ENCODE data around the gene NXNL1. TPM values are rescaled to one million over a fixed set of nuclear protein-coding genes. Genes with fewer than 3 reads are reported as not detected.

NXNL1 gene
- polyA plus RNA-seq, 10 donors, result not detected

DNA sequence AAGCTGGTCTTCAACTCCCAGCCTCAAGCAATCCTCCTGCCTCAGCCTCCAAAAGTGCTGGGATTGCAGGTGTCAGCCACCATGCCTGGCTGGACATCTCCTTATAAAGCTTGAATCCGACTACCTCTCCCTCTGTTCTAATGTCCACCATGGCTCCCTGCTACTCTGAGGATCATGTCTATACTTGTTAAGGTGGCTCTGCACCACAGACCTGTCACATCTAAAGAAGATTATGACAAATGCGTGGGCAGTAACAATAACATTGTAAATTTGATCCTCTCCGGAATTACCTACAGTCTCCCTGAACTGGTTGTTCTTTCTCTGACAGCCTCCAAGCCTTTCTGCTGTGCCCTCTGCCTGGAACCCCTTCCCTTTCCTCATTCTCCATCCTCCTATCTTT is 1.8 kb downstream of the NXNL1 start:
- no peak for DNase-seq

DNA sequence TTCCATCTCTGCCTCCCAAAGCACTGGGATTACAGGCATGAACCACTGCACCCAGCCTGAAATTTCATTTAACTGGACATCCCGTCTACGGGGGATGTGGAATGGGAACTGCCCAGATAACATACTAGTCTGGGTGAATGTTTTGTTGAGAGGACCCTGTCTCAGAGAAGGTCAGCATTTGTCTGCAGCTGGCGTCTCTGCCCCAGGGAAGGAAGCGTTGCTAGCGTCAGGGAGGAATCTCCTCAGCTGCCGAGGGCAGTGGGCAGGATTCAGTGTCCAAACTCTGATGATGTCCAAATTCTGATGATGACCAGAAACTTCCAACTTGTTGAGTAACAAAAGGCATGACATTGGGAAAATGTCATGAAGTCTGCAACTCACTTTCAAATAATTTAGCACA is 3.1 kb downstream of the NXNL1 start:
- DNase-seq, result no peak

DNA sequence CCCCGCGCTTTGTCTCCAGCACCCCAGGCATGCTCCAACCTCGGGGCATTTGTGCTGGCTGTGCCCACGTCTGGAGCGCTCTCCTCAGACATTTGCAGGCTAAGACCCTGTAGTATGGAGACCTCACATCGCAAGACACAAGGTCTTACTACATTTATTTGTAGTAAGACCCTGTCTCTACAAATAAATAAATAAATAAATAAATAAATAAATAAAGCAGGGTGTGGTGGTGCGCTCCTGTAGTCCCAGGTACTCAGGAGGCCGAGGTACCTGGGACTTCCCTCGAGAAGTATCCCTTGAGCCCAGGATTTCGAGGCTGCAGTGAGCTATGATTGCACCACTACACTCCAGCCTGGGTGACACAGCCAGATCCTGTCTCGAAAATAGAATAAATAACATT is 4.6 kb downstream of the NXNL1 start:
- DNase-seq, result no peak

DNA sequence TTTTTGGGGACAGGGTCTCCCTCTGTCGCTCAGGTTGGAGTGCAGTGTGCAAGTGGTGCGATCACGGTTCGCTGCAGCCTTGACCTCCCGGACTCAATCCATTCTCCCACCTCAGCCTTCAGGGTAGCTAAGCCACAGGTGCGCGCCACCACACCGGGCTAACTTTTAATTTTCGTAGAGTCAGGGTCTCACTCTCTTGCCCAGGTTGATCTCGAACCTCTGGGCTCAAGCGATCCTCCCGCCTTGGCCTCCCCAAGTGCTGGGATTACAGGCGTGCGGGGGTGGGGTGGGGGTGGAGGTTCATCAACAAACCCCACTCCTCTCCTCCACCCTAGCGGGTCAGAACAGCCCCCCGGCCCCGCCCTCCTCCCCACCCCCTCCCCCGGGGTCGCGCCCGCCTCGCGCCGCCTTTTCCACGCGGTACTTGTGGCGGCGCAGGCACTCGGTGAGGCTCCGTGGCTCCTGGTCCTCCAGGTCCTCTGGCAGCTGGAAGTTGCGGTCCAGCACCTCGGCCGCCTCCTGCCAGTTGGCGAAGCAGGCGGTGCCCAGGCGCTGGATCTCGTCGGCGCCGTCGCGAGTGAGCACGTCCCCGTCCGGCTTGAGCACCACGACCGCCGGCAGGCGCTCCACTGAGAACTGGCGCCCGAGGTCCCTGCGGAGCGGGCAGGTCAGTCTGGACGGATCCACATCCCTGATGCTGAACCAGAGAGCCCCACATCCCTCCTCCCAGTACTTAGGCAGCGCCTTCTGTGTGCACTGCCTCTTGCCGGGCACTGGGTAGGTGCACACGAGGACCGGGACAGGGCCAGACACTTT is 5.2 kb downstream of the NXNL1 start:
- DNase-seq, result no peak

DNA sequence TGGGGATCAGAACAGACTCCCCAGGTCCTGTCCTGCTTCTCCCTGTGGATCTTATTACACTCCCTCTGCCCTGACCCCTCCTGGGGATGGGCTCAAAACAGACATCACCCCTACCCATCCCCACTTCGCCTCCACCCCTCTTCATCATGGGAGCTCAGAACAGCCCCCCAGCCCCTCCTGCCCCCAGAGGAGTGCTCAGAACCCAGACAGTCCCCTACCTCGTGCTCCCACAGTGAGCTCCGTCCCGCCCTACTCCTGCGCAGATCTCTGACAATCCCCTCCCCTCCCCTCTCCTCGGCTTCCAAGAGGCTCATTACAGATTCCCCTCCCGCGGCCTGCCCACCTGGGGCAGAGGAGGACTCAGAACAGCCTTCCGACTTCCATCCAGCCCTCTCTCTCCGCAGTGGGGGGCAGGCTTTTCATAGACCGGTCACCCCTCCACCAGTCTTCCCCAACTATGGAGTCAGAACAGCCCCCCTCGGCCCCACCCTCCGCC is 6.1 kb downstream of the NXNL1 start:
- no peak for DNase-seq

DNA sequence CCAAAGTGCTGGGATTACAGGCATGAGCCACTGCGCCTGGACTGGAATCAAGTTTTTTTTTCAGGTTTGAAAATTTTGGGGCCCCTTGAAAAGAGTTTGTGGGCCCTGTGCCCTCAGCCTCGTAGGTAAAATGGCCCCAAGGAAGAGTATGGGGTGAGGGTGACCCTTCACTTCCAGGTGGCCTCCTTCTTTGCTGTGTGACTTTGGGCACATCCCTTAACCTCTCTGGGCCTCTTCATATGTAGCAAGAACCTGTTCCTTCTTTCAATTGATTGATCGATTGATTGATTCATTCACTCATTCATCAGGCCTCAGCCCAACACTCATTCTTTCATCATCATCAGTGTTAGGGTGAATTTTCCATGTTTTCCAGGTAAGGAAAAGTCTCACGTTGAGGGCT is 8.9 kb downstream of the NXNL1 start:
- no peak for DNase-seq

DNA sequence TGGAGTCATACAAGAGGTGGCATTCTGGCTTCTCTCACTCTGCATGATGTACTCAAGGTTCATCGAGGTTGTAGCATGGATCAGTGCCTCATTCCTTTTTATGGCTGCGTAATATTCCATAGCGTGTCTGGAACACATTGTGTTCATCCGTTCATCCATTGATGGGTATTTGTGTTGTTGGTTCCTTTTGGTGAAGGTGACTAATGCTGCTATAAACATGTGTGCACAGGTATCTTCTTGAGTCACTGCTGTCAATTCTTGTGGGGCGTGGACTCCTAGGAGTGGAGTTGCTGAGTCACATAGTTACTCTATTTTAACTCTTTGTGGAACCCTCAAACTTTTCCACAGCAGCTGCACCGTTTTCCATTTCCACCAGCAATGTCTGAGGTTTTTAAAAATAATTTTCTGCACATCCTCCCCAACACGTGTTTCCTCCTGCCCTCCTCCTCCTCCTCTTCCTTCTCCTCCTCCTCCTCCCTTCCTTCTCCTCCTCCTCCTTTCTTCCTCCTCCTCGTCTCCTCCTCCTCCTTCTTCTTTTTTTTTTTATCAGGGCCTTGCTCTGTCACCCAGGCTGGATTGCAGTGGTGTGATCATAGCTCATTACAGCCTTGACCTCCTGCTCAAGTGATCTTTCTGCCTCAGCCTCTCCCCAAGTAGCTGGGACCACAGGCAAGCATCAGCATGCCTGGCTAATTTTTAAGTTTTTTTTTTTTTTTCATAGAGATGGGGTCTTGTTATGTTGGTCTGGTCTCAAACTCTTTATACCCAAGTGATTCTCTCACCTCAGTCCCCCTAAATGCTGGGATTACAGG is 10.3 kb downstream of the NXNL1 start:
- DNase-seq, result no peak

DNA sequence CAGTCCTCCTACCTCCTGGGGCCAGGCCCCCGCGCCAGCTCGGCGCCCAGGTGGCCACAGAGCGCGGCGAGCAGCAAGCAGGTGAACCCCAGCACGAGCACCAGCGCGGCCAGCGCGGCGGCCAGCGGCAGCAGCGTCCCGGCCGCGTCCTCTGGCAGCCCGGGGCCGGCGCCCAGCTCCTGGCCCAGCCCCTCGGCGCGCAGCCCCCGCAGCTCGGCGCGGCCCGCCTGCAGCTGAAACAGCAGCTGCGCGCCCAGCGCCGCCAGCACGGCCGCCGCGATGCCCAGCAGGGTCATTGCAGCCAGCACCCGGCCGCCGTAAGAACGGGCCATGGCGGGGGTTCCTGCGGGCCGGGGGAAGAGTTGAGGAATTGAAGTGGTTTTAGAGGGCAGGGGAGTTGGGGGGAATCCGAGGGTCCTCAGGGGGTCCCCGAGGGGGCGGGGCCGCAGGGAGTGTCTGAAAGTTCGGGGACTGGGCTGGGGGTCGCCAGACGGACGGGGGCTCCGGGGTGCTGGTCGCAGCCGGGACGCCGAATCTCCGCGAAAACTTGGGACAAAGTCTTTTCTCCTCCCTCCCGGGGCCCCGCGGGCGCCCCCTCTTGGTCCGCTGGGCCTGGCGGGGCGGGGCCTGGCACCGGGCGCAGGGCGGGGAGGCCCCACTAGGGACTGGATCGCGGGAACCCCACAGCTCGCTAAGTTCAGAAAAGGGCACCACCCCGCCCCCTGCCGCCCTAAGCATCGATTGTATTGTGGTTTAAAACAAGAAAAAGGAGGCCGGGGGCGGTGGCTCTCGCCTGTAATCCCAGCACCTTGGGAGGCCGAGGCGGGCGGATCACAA is 12.4 kb downstream of the NXNL1 start, which contains the start of gene TMEM221:
TMEM221 (minus strand) TSS at position 538 of the 837 bp plus-strand sequence; CDS start at position 332, 206 bp downstream.
- peak in 2 of 3 donors; percentile 51 to 72 for DNase-seq

DNA sequence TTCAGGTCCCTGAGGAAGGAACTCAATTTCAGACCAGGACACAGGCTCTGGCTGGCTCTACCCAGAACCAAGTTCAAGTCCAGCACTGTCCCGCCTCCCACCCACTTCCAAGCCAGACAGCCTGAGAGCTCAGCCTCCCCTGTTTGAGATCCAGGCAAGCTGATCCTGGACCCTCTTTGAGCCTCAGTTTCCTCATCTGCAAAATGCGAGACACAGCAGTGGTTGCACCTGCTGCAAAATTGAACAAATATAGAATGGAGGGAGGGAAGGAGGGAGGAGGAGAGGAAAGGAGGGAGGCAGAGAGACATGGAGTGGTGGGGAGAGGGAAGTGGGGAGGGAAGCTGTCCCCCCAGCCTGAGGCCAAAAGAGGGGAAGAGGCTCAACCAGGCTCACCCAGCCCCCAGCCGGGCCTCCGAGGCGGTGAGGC is 13.0 kb downstream of the NXNL1 start:
- DNase-seq, result peak in 1 of 3 donors; percentile 13

DNA sequence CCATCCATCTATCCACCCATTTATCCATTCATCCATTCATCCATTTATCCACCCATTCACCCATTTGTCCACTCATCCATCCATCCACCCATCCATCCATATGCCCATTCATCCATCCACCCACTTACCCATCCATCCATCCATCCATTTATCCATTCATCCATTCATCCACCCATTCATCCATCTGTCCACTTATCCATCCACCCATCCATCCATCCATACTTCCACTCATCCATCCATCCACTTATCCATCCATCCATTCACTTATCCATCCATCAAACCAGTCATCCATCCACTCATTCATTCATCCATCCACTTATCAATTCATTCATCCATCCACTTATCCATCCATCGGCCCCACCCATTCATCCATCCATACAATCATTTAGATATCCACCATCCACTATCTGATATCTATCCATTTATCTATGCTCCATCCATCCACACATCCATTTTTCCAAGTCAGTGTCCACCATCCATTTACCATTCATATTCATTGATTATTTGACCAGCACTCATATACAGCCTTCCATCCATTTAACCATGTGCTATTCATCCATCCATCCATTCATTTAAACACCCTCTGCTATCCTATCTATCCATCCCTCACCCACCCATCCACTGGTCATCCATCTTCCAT is 15.1 kb downstream of the NXNL1 start:
- no peak for DNase-seq

DNA sequence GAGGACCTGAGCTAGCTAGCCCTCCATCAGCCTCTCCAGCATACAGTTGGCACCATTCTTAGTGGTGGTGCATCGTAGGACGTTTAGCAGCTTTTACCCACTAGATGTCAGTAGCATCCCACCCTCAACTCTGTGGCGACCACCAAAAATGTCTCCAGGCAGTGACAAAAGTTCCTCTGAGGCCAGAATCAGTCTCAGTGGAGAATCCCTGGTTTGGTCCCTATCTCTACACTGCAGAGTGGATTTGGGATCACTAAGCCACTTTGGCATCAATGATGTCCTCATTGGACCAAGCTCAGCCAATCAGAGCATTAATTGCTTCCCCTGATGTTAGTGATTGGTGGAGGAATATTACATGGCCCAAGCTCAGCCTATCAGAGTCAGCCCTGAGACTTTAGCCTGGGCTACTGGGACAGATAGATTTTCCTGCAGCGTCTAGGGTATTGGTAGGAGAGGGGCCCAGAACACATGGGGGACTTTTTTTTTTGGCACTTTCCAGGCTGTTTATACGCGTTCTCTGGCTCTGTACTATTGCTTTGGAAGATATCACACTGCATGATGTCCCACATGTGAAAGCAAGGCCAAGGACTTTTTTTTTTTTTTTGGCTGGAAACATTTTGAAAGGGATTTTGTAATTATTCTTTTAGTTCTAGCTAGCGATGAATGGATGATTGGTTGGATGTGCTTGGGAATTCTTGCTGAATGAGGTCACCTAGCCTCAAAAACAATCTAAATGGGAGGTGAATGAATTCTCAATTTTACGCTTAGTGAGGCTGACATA is 19.3 kb downstream of the NXNL1 start:
- peak; percentile 56 to 85 (median 83) for DNase-seq

DNA sequence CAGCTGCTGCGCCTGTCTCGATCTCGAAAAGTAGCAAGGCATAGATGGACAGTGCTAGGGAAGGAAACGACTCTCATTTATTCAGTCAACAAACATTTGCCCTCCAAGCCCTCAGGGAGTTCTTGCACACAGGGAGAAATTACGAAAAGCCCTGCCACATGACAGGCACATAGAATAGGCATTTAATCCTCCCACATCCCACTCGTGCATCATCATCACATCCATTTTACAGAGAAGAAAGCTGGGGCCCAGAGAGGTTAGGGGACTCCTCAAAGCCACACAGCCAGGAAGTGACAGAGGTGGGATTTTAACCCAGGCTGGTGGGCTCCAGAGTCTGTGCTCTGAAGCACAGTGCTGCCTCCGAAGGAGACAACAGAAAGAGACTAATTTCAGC is 23.9 kb downstream of the NXNL1 start:
- no peak for DNase-seq

DNA sequence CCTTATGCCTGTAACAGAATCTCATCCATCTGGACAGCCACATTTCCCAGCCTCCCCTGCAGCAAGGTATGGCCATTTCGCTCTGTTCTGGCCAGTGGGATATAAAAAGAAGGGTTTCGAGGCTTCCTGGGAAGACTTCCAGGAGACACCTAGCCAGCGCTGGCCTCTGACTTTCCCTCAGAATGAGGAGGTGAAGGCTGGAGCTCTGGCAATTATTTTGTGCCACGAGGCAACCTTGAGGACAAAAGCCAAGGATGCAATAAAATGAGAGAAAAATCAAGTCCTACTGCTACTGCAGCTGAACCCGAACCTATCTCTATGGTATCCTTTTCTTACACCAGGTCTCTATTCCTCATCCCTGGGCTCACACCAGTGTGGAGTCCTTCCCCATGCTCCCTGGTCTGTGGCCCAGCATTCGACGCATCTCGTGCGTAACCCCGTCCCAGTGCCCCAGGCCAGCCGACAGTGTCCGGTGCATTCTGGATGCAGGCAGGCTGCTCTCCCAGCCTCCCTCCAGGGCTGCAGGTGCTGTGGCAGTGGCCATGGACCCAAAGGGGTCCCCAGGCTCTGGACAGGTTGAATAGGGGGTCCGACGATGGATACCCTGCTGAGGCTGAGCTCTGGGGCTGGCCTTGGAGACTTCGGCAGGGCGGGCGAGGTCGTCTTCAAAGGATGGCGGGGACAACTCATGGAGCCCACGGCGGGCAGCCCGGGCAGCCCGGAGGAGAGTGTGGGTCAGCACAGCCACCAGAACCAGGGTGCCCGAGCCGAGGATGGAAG is 24.4 kb downstream of the NXNL1 start:
- no peak for DNase-seq

DNA sequence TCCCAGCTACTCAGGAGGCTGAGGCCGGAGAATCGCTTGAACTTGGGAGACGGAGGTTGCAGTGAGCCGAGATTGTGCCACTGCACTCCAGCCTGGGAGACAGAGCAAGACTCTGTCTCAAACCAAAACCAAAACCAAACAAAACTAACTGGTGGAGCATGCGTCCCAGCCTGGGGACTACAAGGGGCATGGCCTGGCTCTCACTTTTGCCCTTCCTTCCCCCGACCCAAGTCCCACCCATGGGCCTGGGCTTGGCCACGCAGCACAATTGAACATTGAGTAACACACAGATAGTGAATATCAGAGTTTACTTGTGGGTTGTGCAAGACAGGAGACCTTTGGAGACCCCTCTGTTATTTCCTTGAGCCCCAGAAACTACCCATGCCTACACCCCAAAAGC is 25.5 kb downstream of the NXNL1 start:
- DNase-seq, result no peak

DNA sequence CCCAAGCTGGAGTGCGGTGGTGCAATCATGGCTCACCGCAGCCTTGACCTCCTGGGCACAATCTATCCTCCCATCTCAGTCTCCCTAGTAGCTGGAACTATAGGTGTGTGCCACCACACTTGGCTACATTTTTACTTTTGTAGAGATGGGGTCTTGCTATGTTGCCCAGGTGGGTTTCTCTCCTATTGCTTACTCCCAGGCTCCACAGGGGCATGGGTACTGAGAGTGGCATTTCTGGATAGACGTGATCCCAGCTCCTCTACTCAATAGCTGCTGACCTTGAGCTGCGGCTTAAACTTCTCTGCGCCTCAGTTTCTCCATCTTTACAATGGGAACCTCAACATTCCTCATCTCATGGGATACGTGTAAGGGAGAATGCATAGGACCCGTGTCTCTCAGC is 29.3 kb downstream of the NXNL1 start:
- DNase-seq, result no peak

DNA sequence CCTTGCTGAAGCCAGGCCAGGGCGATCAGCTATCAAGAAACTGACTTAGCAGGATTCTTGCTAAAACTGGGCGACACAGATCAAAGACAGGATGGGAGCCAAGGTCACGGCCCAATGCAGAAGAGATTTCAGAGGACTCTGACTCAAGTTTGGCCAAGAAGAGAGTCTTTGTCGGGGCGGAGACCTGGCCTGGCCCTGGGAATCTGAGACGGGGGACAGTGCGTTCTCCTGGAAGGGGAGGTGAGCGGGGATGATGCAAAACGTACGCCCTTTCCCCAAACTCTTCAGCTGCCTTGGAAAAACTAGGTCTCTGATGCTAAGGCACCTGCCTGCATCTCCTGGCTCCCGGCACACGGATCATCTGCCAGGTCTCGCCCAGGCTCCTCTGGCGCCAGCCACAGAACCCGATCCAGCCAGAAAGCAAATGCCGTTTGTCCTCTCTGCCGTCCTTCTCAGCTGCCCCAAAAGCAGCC is 31.0 kb downstream of the NXNL1 start:
- DNase-seq, result peak in 2 of 3 donors; percentile 49 to 64

DNA sequence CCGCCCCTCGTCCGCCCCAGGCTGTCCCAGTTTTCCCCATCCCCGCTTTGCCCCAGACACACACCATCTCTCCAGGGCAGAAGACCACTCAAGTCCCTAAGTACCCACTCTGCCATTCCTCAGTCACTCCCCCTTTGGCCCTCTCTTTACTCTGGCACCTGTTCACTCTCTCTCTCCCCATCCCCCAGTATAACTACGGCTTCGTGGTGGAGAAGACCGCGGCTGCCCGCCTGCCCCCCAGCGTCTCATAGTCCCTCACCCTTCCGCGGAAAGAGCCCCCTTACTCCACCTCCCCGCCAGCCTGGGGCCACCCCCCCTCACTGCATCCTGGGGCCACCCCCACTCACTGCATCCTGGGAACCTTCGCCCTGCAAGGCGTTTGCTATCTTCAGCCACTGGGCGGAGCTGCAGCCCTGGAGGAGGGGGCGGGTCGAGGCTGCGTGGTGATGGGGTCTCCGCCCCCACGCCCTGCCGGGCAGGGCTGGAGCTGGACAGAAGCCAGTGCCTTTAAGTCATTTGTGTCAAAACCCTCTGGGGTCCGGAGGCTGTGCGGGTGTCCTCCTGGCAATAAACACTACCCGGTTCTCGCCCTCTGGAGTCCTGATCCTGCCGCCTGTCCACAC is 35.9 kb downstream of the NXNL1 start:
- peak in 2 of 3 donors; percentile 42 to 67 for DNase-seq

DNA sequence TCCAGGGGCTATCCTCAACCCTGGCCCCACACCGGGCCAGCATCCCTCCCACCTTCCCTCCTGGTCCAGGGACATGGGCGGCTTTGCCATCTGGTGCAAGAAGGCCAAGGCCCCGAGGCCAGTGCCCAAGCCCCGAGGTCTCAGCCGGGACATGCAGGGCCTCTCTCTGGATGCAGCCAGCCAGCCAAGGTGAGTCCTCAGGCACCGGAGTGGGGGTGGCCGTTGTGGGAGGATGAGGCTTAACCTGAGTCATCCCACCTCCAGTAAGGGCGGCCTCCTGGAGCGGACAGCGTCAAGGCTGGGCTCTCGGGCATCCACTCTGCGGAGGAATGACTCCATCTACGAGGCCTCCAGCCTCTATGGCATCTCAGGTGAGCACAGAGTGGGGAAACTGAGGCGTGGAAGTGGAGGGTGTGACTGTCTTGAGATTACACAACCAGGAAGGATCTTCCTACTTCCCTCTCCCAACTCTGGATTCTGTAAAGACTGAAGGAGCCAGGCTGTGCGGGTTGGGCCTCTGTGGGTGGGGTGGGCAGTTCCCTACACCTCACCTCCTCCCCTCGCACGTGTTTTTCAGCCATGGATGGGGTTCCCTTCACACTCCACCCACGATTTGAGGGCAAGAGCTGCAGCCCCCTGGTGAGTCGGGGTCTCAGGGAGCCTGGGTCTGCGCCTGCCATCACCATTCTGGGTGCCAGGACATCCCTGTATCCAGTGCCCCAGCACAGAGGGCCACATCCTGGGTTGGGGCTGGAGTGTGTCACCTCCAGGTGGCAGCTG is 37.1 kb downstream of the NXNL1 start:
- no peak for DNase-seq

Data from muscle of back (tissue), 11 donors.